Glutamatergic neuron (in vitro differentiated cells): Measurements from ENCODE around the gene GHRH. TPM values are rescaled to one million over a fixed set of nuclear protein-coding genes. Genes with fewer than 3 reads are reported as not detected.

Experiments
- DNase-seq: peaks from one replicate; pipeline ENCODE4 v3.0.0; 2022
- H3K27ac Mint-ChIP-seq: one replicate; pipeline ENCODE4 v1.8.0; 2020; ENCODE audit warnings: mild to moderate bottlenecking, mixed read lengths, inconsistent platforms; ENCODE audit not compliant: unreplicated experiment
- H3K27me3 Mint-ChIP-seq: one replicate; pipeline ENCODE4 v1.8.0; 2020; ENCODE audit warnings: mild to moderate bottlenecking, moderate library complexity, mixed read lengths, inconsistent platforms; ENCODE audit not compliant: unreplicated experiment
- H3K36me3 Mint-ChIP-seq: one replicate; pipeline ENCODE4 v1.8.0; 2020; ENCODE audit warnings: mild to moderate bottlenecking, mixed read lengths, inconsistent platforms; ENCODE audit not compliant: unreplicated experiment
- H3K4me1 Mint-ChIP-seq: one replicate; pipeline ENCODE4 v1.8.0; 2020; ENCODE audit warnings: mild to moderate bottlenecking, low read depth, mixed read lengths, inconsistent platforms; ENCODE audit not compliant: unreplicated experiment
- H3K4me3 Mint-ChIP-seq: one replicate; pipeline ENCODE4 v1.8.0; 2020; ENCODE audit warnings: mild to moderate bottlenecking, mixed read lengths, inconsistent platforms; ENCODE audit not compliant: unreplicated experiment
- H3K9me3 Mint-ChIP-seq: one replicate; pipeline ENCODE4 v1.8.0; 2020; ENCODE audit warnings: mild to moderate bottlenecking, moderate library complexity, mixed read lengths, inconsistent platforms; ENCODE audit not compliant: unreplicated experiment
- CTCF ChIP-seq: fragments of 200-600 bp; sonication (generic); IDR thresholded peaks from one replicate; pipeline ENCODE4 v1.5.0; 2021; ENCODE audit not compliant: partially characterized antibody, unreplicated experiment
- total RNA-seq: library from RNA; stranded (reverse); fragmentation: NEBNext Ultra II Directional; extraction: Animal tissue kit (Norgen Biotek cat#: 25700); gene quantifications from one replicate; pipeline ENCODE4 v1.2.1, GENCODE V29; 2021; ENCODE audit not compliant: unreplicated experiment

Gene GHRH
- total RNA-seq, 1 donor from 2014 or later, result not detected

DNA sequence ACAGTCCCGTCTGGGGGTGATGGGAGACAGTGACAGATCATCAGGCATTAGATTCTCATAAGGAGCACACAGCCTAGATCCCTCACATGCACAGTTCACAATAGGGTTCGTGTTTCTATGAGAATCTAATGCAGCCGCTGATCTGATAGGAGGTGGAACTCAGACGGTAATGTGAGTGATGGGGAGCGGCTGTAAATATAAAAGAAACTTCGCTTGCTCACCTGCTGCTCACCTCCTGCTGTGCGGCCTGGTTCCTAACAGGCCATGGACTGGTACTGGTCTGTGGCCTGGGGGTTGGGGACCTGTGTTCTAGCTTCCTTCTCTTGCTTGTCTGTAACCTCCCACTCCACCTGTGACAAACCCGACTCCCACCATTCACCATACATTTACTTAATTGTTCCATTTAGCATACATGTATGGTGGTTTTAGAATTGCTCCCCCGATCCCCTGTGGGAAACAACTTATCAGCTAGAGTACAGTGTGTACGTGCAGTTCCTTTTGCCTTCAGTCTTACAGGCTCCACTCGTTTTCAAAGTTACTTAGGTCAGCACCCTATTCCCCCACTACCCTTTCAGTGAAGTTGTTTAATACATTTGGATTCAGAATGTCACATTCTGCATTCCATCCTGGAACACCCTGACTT lies 31.8 kb upstream of the GHRH start:
- Mint-ChIP-seq H3K4me3 (no peak overlapping the region), H3K9me3 (peaks cover 4% of the 10 kb centered on the region), H3K4me1 (peaks cover 8% of the 10 kb centered on the region), H3K36me3 (peaks cover 10% of the 10 kb centered on the region), H3K27me3 (peaks cover 4% of the 10 kb centered on the region), H3K27ac (no peak overlapping the region)
- DNase-seq, result no peak
- TF ChIP-seq CTCF, result no peak

GRCh38 chr20:37291724-37292126 lies 30.1 kb upstream of the GHRH start:
- Mint-ChIP-seq H3K9me3 (peaks cover 4% of the 10 kb centered on the region), H3K4me1 (peaks cover 8% of the 10 kb centered on the region), H3K27ac (no peak overlapping the region), H3K4me3 (peak overlapping the region; percentile 70), H3K36me3 (peaks cover 10% of the 10 kb centered on the region), H3K27me3 (peaks cover 5% of the 10 kb centered on the region)
- TF ChIP-seq CTCF, result no peak
- DNase-seq, result no peak

- DNase-seq, result no peak
- TF ChIP-seq CTCF, result no peak
- Mint-ChIP-seq H3K4me3 (peak overlapping the region; percentile 87), H3K4me1 (peaks cover 3% of the 10 kb centered on the region), H3K36me3 (peaks cover 10% of the 10 kb centered on the region), H3K27me3 (peaks cover 5% of the 10 kb centered on the region), H3K9me3 (peaks cover 4% of the 10 kb centered on the region), H3K27ac (peak overlapping the region; percentile 48)
Observed at GRCh38 chr20:37290158-37290810, 28.7 kb upstream of the GHRH start.

GRCh38 chr20:37288091-37288490 lies 26.5 kb upstream of the GHRH start:
- Mint-ChIP-seq H3K4me1 (no peaks in the 10 kb centered on the region), H3K27ac (no peak overlapping the region), H3K9me3 (peaks cover 4% of the 10 kb centered on the region), H3K4me3 (no peak overlapping the region), H3K36me3 (peaks cover 4% of the 10 kb centered on the region), H3K27me3 (peaks cover 5% of the 10 kb centered on the region)
- TF ChIP-seq CTCF, result no peak
- no peak for DNase-seq

GRCh38 chr20:37285664-37286374 lies 24.2 kb upstream of the GHRH start:
- Mint-ChIP-seq H3K4me3 (no peak overlapping the region), H3K36me3 (no peaks in the 10 kb centered on the region), H3K27me3 (peaks cover 5% of the 10 kb centered on the region), H3K27ac (no peak overlapping the region), H3K4me1 (no peaks in the 10 kb centered on the region), H3K9me3 (peaks cover 6% of the 10 kb centered on the region)
- no peak for TF ChIP-seq CTCF
- DNase-seq, result no peak
